ENCODE data around the gene IGFL3. TPM values are rescaled to one million over a fixed set of nuclear protein-coding genes. Genes with fewer than 3 reads are reported as not detected.

IGFL3 gene
- total and polyA plus RNA-seq, 9 of the 15 experiments (the other 6 are each of a cell fraction or from before 2014, with no cell fraction given) = not detected

DNA sequence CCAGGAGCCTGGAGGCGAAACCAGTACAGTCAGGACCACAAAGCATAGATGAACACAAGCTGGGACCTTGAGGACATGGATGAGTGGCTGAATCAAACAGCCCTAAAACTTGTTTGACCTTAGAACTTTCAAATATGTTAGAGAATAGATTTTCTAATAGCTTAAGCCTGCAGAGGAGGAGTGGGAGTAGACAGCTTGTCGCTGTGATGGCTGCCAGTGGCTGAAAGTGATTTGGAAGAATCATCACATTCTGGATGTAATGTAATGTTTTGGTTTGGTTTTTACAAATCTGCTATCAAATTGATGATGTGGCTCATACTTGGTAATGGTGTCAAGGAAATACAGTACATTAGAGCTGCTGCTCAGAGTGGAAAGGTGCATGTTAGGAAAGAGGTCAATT is 12.0 kb downstream of the IGFL3 start:
- Histone ChIP-seq H3K9me3 (replicated peaks; ENCODE audit: control insufficient read depth, insufficient read depth, low read depth, low read length) (no peaks in the 10 kb centered on the region), H3K27ac (ENCODE audit: extremely low read depth, low read depth, low read length) (no peak overlapping the region), H3K4me3 (no peak overlapping the region), H3K4me1 (replicated peaks in 1 of 2; ENCODE audit: control insufficient read depth in 2 of 2, insufficient read depth in 2 of 2, low read length in 2 of 2) (no peaks in the 10 kb centered on the region), H3K9me1 (ENCODE audit: control insufficient read depth, insufficient read depth, low read length) (no peaks in the 10 kb centered on the region), H3K27me3 (ENCODE audit: control insufficient read depth in 2 of 2, insufficient read depth in 2 of 2, low read length in 2 of 2) (no peaks in the 10 kb centered on the region), H4K20me1 (replicated peaks; ENCODE audit: control insufficient read depth, insufficient read depth, low read length) (no peaks in the 10 kb centered on the region), H3K4me2 (ENCODE audit: insufficient read depth, low read length) (no peak overlapping the region), H3K36me3 (ENCODE audit: control insufficient read depth, insufficient read depth, low read length) (no peaks in the 10 kb centered on the region), H2AFZ (ENCODE audit: low read depth, low read length) (no peak overlapping the region), H3K79me2 (ENCODE audit: control insufficient read depth, insufficient read depth, low read length) (no peaks in the 10 kb centered on the region), H3K9ac (ENCODE audit: insufficient read depth in 1 of 2, low read depth in 2 of 2, low read length in 2 of 2) (no peak overlapping the region)
- WGBS (ENCODE audit: insufficient coverage, low coverage, missing lambda C conversion rate) = 10% methylated on average over 1 of the region's 2 CpGs
- CTCF ChIA-PET (ENCODE audit: low intra/inter-chr PET ratio) = no interaction called here
- in situ Hi-C loops (cut with MboI) = no loop called here
- POLR2A ChIA-PET = interaction anchor here (1.0 kb wide), 1 partner anchor 92 kb away, joined by 4 read pairs; no protein-coding TSS in a partner anchor
- no TSS peak for BruUV-seq (replicated peaks)
- DNase-seq (ENCODE audit: extremely low read depth in 1 of 4, low spot score in 3 of 4) (no peak), ATAC-seq (no peak), FAIRE-seq (no peak)
- intact Hi-C loops (cut with micrococcal nuclease) = no loop called here
- TF ChIP-seq, protein P1, sequence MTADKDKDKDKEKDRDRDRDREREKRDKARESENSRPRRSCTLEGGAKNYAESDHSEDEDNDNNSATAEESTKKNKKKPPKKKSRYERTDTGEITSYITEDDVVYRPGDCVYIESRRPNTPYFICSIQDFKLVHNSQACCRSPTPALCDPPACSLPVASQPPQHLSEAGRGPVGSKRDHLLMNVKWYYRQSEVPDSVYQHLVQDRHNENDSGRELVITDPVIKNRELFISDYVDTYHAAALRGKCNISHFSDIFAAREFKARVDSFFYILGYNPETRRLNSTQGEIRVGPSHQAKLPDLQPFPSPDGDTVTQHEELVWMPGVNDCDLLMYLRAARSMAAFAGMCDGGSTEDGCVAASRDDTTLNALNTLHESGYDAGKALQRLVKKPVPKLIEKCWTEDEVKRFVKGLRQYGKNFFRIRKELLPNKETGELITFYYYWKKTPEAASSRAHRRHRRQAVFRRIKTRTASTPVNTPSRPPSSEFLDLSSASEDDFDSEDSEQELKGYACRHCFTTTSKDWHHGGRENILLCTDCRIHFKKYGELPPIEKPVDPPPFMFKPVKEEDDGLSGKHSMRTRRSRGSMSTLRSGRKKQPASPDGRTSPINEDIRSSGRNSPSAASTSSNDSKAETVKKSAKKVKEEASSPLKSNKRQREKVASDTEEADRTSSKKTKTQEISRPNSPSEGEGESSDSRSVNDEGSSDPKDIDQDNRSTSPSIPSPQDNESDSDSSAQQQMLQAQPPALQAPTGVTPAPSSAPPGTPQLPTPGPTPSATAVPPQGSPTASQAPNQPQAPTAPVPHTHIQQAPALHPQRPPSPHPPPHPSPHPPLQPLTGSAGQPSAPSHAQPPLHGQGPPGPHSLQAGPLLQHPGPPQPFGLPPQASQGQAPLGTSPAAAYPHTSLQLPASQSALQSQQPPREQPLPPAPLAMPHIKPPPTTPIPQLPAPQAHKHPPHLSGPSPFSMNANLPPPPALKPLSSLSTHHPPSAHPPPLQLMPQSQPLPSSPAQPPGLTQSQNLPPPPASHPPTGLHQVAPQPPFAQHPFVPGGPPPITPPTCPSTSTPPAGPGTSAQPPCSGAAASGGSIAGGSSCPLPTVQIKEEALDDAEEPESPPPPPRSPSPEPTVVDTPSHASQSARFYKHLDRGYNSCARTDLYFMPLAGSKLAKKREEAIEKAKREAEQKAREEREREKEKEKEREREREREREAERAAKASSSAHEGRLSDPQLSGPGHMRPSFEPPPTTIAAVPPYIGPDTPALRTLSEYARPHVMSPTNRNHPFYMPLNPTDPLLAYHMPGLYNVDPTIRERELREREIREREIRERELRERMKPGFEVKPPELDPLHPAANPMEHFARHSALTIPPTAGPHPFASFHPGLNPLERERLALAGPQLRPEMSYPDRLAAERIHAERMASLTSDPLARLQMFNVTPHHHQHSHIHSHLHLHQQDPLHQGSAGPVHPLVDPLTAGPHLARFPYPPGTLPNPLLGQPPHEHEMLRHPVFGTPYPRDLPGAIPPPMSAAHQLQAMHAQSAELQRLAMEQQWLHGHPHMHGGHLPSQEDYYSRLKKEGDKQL (CRISPR knock-in tag; IDR thresholded peaks at IDR 0.05; ENCODE audit: borderline replicate concordance) = no peak
- TF ChIP-seq TARDBP (IDR thresholded peaks at IDR 0.05) (no peak), FOXA3 (CRISPR knock-in tag; conservative IDR thresholded peaks at IDR 0.05 in 1 of 2, IDR thresholded peaks at IDR 0.05 in 1 of 2) (no peak), EP300 (IDR thresholded peaks at IDR 0.05; ENCODE audit: low read length) (no peak), ZNF3 (CRISPR knock-in tag; IDR thresholded peaks at IDR 0.05) (no peak), SNIP1 (IDR thresholded peaks at IDR 0.05; ENCODE audit: low read depth) (no peak), ZNF668 (CRISPR knock-in tag; IDR thresholded peaks at IDR 0.05) (no peak), RBM39 (optimal IDR thresholded peaks at IDR 0.05; ENCODE audit: low read depth, low read length) (no peak), ZFP1 (CRISPR knock-in tag; IDR thresholded peaks at IDR 0.05) (no peak), CBFB (CRISPR knock-in tag; IDR thresholded peaks at IDR 0.05) (no peak)
- TF ChIP-seq, protein P2, sequence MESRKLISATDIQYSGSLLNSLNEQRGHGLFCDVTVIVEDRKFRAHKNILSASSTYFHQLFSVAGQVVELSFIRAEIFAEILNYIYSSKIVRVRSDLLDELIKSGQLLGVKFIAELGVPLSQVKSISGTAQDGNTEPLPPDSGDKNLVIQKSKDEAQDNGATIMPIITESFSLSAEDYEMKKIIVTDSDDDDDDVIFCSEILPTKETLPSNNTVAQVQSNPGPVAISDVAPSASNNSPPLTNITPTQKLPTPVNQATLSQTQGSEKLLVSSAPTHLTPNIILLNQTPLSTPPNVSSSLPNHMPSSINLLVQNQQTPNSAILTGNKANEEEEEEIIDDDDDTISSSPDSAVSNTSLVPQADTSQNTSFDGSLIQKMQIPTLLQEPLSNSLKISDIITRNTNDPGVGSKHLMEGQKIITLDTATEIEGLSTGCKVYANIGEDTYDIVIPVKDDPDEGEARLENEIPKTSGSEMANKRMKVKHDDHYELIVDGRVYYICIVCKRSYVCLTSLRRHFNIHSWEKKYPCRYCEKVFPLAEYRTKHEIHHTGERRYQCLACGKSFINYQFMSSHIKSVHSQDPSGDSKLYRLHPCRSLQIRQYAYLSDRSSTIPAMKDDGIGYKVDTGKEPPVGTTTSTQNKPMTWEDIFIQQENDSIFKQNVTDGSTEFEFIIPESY (CRISPR knock-in tag; IDR thresholded peaks at IDR 0.05) = no peak
- TF ChIP-seq, protein P3, sequence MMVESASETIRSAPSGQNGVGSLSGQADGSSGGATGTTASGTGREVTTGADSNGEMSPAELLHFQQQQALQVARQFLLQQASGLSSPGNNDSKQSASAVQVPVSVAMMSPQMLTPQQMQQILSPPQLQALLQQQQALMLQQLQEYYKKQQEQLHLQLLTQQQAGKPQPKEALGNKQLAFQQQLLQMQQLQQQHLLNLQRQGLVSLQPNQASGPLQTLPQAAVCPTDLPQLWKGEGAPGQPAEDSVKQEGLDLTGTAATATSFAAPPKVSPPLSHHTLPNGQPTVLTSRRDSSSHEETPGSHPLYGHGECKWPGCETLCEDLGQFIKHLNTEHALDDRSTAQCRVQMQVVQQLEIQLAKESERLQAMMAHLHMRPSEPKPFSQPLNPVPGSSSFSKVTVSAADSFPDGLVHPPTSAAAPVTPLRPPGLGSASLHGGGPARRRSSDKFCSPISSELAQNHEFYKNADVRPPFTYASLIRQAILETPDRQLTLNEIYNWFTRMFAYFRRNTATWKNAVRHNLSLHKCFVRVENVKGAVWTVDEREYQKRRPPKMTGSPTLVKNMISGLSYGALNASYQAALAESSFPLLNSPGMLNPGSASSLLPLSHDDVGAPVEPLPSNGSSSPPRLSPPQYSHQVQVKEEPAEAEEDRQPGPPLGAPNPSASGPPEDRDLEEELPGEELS (CRISPR knock-in tag; IDR thresholded peaks at IDR 0.05; ENCODE audit: borderline replicate concordance) = no peak
- TF ChIP-seq, protein P4, sequence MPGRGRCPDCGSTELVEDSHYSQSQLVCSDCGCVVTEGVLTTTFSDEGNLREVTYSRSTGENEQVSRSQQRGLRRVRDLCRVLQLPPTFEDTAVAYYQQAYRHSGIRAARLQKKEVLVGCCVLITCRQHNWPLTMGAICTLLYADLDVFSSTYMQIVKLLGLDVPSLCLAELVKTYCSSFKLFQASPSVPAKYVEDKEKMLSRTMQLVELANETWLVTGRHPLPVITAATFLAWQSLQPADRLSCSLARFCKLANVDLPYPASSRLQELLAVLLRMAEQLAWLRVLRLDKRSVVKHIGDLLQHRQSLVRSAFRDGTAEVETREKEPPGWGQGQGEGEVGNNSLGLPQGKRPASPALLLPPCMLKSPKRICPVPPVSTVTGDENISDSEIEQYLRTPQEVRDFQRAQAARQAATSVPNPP (IDR thresholded peaks at IDR 0.05; ENCODE audit: borderline replicate concordance, insufficient read depth, insufficient read length) = no peak

Data from K562 (cell line).